GM12878 (cell line): ENCODE data around the gene NT5C3B. TPM values are rescaled to one million over a fixed set of nuclear protein-coding genes. Genes with fewer than 3 reads are reported as not detected.

Experiments
- ATAC-seq: fragments of 200-7000 bp; cut with Tn5 transposase; 3 replicates; pipeline ENCODE4 v1.9.1; 2020; ENCODE audit warnings: mild to moderate bottlenecking, moderate library complexity
- BruUV-seq: library from RNA; stranded (reverse); fragments of 400-500 nt; replicated peaks from 2 replicates; lab custom pipeline; 2021; lab: Mats Ljungman, UMichigan
- CTCF ChIA-PET: fragments of 300-600 bp; sonication (Branson Sonifier 250); formaldehyde crosslinking; extraction: SDS; loops from one replicate; lab custom pipeline; 2021; ENCODE audit warnings: inconsistent platforms; lab: Yijun Ruan, JAX
- POLR2A ChIA-PET: fragments of 350-600 bp; formaldehyde crosslinking; extraction: SDS; loops from one replicate; lab custom pipeline; 2021; ENCODE audit warnings: inconsistent platforms; lab: Charles Lee
- RAD21 ChIA-PET: fragments of 300-600 bp; sonication (Branson Sonifier 250); formaldehyde crosslinking; loops from one replicate; lab custom pipeline; 2023; ENCODE audit warnings: antibody characterized with exemption; ENCODE audit not compliant: unreplicated experiment; lab: Charles Lee
- SMC1A ChIA-PET: fragments of 300-600 bp; sonication (Branson Sonifier 250); formaldehyde crosslinking; loops from one replicate; lab custom pipeline; 2023; ENCODE audit not compliant: unreplicated experiment, uncharacterized antibody; lab: Charles Lee
- DNase-seq: peaks from one replicate; pipeline ENCODE4 v3.0.0-alpha.2; 2011; ENCODE audit warnings: low read depth, low spot score
- FAIRE-seq: peaks from 3 replicates; lab custom pipeline; 2011; peaks lifted over from hg19 to GRCh38; lab: Jason Lieb, UNC
- H2AFZ ChIP-seq: 2 replicates; pipeline ENCODE4 v1.6.0; 2011; ENCODE audit warnings: low read depth, low read length, control low read depth; ENCODE audit not compliant: control insufficient read depth
- H3K27ac ChIP-seq: 2 replicates; pipeline ENCODE4 v1.5.1; 2011; ENCODE audit warnings: control low read depth; ENCODE audit not compliant: control insufficient read depth, insufficient read depth
- H3K27me3 ChIP-seq, 2 experiments: replicated peaks in 1 of 2; 2 replicates each; pipeline versions ENCODE4 v1.6.0 to v1.6.1; 2011; ENCODE audit warnings: low read length in 1 of 2; ENCODE audit not compliant: control insufficient read depth in 2 of 2, insufficient read depth in 2 of 2
- H3K36me3 ChIP-seq, 2 experiments: 2 replicates each; pipeline ENCODE4 v1.5.1; 2011; ENCODE audit warnings: low read length in 1 of 2; ENCODE audit not compliant: control insufficient read depth in 2 of 2, insufficient read depth in 2 of 2
- H3K4me1 ChIP-seq: 2 replicates; pipeline ENCODE4 v1.6.1; 2011; ENCODE audit warnings: mild to moderate bottlenecking, low read length, moderate library complexity, mixed read lengths; ENCODE audit not compliant: control insufficient read depth, insufficient read depth
- H3K4me2 ChIP-seq: 2 replicates; pipeline ENCODE4 v1.6.0; 2011; ENCODE audit warnings: control low read depth; ENCODE audit not compliant: control insufficient read depth, insufficient read depth
- H3K4me3 ChIP-seq: fragments of 200-600 bp; sonication (generic); 2 replicates; pipeline ENCODE4 v1.5.1; 2016
- H3K79me2 ChIP-seq: 2 replicates; pipeline ENCODE4 v1.6.0; 2011; ENCODE audit warnings: low read length; ENCODE audit not compliant: control insufficient read depth, insufficient read depth
- H3K9ac ChIP-seq: 2 replicates; pipeline ENCODE4 v1.8.0; 2011; ENCODE audit warnings: low read length, control low read depth, mixed read lengths; ENCODE audit not compliant: control insufficient read depth, insufficient read depth
- H3K9me3 ChIP-seq: replicated peaks from 3 replicates; pipeline ENCODE4 v1.5.1; 2011; ENCODE audit warnings: mild to moderate bottlenecking, low read length; ENCODE audit not compliant: control insufficient read depth, insufficient read depth
- H4K20me1 ChIP-seq: 2 replicates; pipeline ENCODE4 v1.6.0; 2011; ENCODE audit not compliant: control insufficient read depth, insufficient read depth
- BCLAF1 ChIP-seq: fragments of 450-650 bp; IDR thresholded peaks from 2 replicates; pipeline ENCODE4 v1.6.1; 2017; ENCODE audit warnings: antibody characterized with exemption, mild to moderate bottlenecking, moderate library complexity
- CHD2 ChIP-seq: IDR thresholded peaks from 2 replicates; pipeline ENCODE4 v1.6.1; 2011; ENCODE audit warnings: low read depth, low read length, improper control_type of control experiment, borderline replicate concordance
- E2F8 ChIP-seq: fragments of 450-650 bp; IDR thresholded peaks from 2 replicates; pipeline ENCODE4 v1.6.1; 2018; ENCODE audit warnings: mild to moderate bottlenecking, low read depth, moderate library complexity; ENCODE audit not compliant: partially characterized antibody
- EED ChIP-seq: sonication (generic); IDR thresholded peaks from 2 replicates; pipeline ENCODE4 v1.6.1; 2016; ENCODE audit warnings: antibody characterized with exemption, low read depth
- EGR1 ChIP-seq, 2 experiments: IDR thresholded peaks; 1 replicate in 1 of 2; 2 replicates in 1 of 2; pipeline ENCODE4 v1.6.1; 2011 to 2012; ENCODE audit warnings: low read depth in 2 of 2, low read length in 2 of 2, borderline replicate concordance in 1 of 2, mild to moderate bottlenecking in 1 of 2, moderate library complexity in 1 of 2
- FOS ChIP-seq: IDR thresholded peaks from 3 replicates; pipeline ENCODE4 v1.6.1; 2011; ENCODE audit warnings: borderline replicate concordance; ENCODE audit not compliant: insufficient read length; ENCODE audit errors: extremely low read depth
- SMAD1 ChIP-seq: fragments of 450-650 bp; IDR thresholded peaks from 2 replicates; pipeline ENCODE4 v1.6.1; 2018; ENCODE audit warnings: mild to moderate bottlenecking, low read depth; ENCODE audit not compliant: partially characterized antibody
- SMARCA5 ChIP-seq: fragments of 450-650 bp; IDR thresholded peaks from 2 replicates; pipeline ENCODE4 v1.6.1; 2017; ENCODE audit warnings: mild to moderate bottlenecking
- TCF12 ChIP-seq: IDR thresholded peaks from 2 replicates; pipeline ENCODE4 v1.6.1; 2011; ENCODE audit warnings: low read depth, mild to moderate bottlenecking, low read length
- ZBTB33 ChIP-seq: fragments of 450-650 bp; IDR thresholded peaks from 2 replicates; pipeline ENCODE4 v1.6.1; 2017; ENCODE audit warnings: mild to moderate bottlenecking
- ZNF24 ChIP-seq: fragments of 450-650 bp; IDR thresholded peaks from 2 replicates; pipeline ENCODE4 v1.6.1; 2017; ENCODE audit warnings: antibody characterized with exemption, mild to moderate bottlenecking
- WGBS: methylation state at CpG from one replicate; pipeline ENCODE4 v1.1.6; 2016; ENCODE audit warnings: low lambda C conversion rate; ENCODE audit not compliant: insufficient replicate concordance, insufficient coverage; ENCODE audit errors: missing lambda C conversion rate; 5-methylcytosine and 5-hydroxymethylcytosine counted together
- in situ Hi-C: fragments of 300-500 bp; cut with MboI; formaldehyde crosslinking; loops from 9 replicates; pipeline ENCODE4 v1.14.3; 2018; ENCODE audit warnings: mixed read lengths
- intact Hi-C: fragments of 100-400 bp; cut with micrococcal nuclease; formaldehyde crosslinking; loops from one replicate; pipeline ENCODE4 v1.14.2; 2022; ENCODE audit not compliant: unreplicated experiment
- polyA plus RNA-seq, 11 experiments: library from polyadenylated mRNA; depleted of rRNA in 4 of 11; unstranded in 6 of 11; stranded (reverse) in 5 of 11; fragments of >200 nt; fragmentation: Nextera tagmentation in 4 of 11; fragmentation: Illumina TruSeq in 1 of 11; extraction: Ambion mirVana in 4 of 11; extraction: Trizol in 1 of 11; gene quantifications; 1 replicate in 1 of 11; 2 replicates in 10 of 11; pipeline versions ENCODE4 v1.2.1 to v1.2.3, GENCODE V29; 2011 to 2016; ENCODE audit warnings: inconsistent platforms in 2 of 11, missing spikeins in 2 of 11, low read depth in 1 of 11
- total RNA-seq, 4 experiments: library from RNA; depleted of rRNA in 3 of 4; stranded (reverse); fragments of >200 nt in 3 of 4; fragmentation: Illumina TruSeq in 1 of 4; extraction: Trizol in 1 of 4; gene quantifications; 2 replicates each; pipeline versions ENCODE4 v1.2.1 to v1.2.3, GENCODE V29; 2013 to 2021
- TF ChIP-seq, protein P1 (sequence below): fragments of 150-350 bp; IDR thresholded peaks from 2 replicates; pipeline ENCODE4 v1.6.1; 2016; ENCODE audit warnings: low read depth, low read length

NT5C3B gene
- total and polyA plus RNA-seq, 10 of the 15 experiments (the other 5 are each of a cell fraction or from before 2014, with no cell fraction given): 0.52 to 64.6 (median 41.0) TPM

DNA sequence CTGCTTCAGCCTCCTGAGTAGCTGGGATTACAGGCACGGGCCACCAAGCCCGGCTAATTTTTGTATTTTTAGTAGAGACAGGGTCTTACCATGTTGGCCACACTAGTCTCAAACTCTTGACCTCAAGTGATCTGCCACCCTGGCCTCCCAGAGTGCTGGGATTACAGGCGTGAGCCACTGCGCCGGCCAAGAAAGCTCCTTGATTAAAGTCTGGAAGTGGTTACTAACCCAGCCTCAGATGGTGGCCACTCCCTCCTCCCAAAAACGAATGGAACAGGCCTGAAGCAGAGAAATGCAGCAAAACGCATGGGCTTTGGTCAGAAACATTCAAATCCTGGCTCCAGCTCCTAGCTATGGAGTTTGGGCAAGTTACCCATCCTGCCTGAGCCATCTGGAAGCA, 11.9 kb downstream of the NT5C3B start:
- FAIRE-seq (no peak), DNase-seq (no peak), ATAC-seq (no peak)
- SMC1A ChIA-PET: no interaction called here
- intact Hi-C loops (no loop called here), in situ Hi-C loops (no loop called here)
- H3K36me3 ChIP-seq: peaks cover 0 to 3% of the 10 kb centered on the region in 2 experiments; a peak in 1 of 4 replicates
- CTCF ChIA-PET: no interaction called here
- BruUV-seq: no TSS peak
- POLR2A ChIA-PET: no interaction called here
- H3K79me2 ChIP-seq: no peaks in the 10 kb centered on the region
- no peak overlapping the region for H3K27ac ChIP-seq
- no peaks in the 10 kb centered on the region for H3K9me3 ChIP-seq
- no peaks in the 10 kb centered on the region for H4K20me1 ChIP-seq
- WGBS: 69% methylated on average over 7 of the region's 7 CpGs
- no peaks in the 10 kb centered on the region for H3K27me3 ChIP-seq
- no peak overlapping the region for H3K9ac ChIP-seq
- RAD21 ChIA-PET: no interaction called here
- H3K4me3 ChIP-seq: no peak overlapping the region
- no peak for TF ChIP-seq EGR1 (IDR thresholded peaks at IDR 0.05; ENCODE audit: borderline replicate concordance in 1 of 2, low read depth in 2 of 2, low read length in 2 of 2)
- no peak for TF ChIP-seq ZNF24
- TF ChIP-seq BCLAF1: no peak
- no peak for TF ChIP-seq FOS
- TF ChIP-seq SMAD1: no peak
- TF ChIP-seq E2F8: no peak
- no peak for TF ChIP-seq ZBTB33
- TF ChIP-seq, protein P1, sequence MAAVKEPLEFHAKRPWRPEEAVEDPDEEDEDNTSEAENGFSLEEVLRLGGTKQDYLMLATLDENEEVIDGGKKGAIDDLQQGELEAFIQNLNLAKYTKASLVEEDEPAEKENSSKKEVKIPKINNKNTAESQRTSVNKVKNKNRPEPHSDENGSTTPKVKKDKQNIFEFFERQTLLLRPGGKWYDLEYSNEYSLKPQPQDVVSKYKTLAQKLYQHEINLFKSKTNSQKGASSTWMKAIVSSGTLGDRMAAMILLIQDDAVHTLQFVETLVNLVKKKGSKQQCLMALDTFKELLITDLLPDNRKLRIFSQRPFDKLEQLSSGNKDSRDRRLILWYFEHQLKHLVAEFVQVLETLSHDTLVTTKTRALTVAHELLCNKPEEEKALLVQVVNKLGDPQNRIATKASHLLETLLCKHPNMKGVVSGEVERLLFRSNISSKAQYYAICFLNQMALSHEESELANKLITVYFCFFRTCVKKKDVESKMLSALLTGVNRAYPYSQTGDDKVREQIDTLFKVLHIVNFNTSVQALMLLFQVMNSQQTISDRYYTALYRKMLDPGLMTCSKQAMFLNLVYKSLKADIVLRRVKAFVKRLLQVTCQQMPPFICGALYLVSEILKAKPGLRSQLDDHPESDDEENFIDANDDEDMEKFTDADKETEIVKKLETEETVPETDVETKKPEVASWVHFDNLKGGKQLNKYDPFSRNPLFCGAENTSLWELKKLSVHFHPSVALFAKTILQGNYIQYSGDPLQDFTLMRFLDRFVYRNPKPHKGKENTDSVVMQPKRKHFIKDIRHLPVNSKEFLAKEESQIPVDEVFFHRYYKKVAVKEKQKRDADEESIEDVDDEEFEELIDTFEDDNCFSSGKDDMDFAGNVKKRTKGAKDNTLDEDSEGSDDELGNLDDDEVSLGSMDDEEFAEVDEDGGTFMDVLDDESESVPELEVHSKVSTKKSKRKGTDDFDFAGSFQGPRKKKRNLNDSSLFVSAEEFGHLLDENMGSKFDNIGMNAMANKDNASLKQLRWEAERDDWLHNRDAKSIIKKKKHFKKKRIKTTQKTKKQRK: no peak
- no peak for TF ChIP-seq TCF12
- no peak for TF ChIP-seq SMARCA5
- TF ChIP-seq EED: no peak
- no peak for TF ChIP-seq CHD2
- no peak overlapping the region for H2AFZ ChIP-seq
- no peak overlapping the region for H3K4me2 ChIP-seq
- H3K4me1 ChIP-seq: peaks cover 3% of the 10 kb centered on the region
